Activated CD4-positive, alpha-beta T cell treated with anti-CD3 and anti-CD28 coated beads, Interleukin-2, amount 10 ng/mL, durations not matched to agents 24 days and 14 days (primary cell): Measurements from ENCODE around the gene AGPAT4. TPM values are rescaled to one million over a fixed set of nuclear protein-coding genes. Genes with fewer than 3 reads are reported as not detected.

Source experiments
- DNase-seq: peaks from one replicate; pipeline ENCODE4 v3.0.0; 2022
- H3K27ac Mint-ChIP-seq: one replicate; pipeline ENCODE4 v1.8.0; 2022; ENCODE audit warnings: mild to moderate bottlenecking, mixed read lengths
- H3K27me3 Mint-ChIP-seq: one replicate; pipeline ENCODE4 v1.8.0; 2022; ENCODE audit warnings: mixed read lengths
- H3K36me3 Mint-ChIP-seq: one replicate; pipeline ENCODE4 v1.8.0; 2022; ENCODE audit warnings: low read depth, mild to moderate bottlenecking, mixed read lengths
- H3K4me1 Mint-ChIP-seq: one replicate; pipeline ENCODE4 v1.8.0; 2021; ENCODE audit warnings: mixed read lengths
- H3K4me3 Mint-ChIP-seq: one replicate; pipeline ENCODE4 v1.8.0; 2022; ENCODE audit warnings: mild to moderate bottlenecking, moderate library complexity, mixed read lengths
- H3K9me3 Mint-ChIP-seq: one replicate; pipeline ENCODE4 v1.8.0; 2021; ENCODE audit warnings: mixed read lengths
- intact Hi-C: fragments of 100-400 bp; cut with micrococcal nuclease; formaldehyde crosslinking; loops from one replicate; pipeline ENCODE4 v1.15.1; 2023
- total RNA-seq: library from RNA; stranded (reverse); gene quantifications from 2 replicates; pipeline ENCODE4 v1.2.3, GENCODE V29; 2022

Gene AGPAT4
- total RNA-seq, 1 donor from 2014 or later: 6.8 TPM

- H3K4me1 Mint-ChIP-seq: peaks cover 20% of the 10 kb centered on the region
Observed at GRCh38 chr6:161109366-161109765, 164.5 kb downstream of the AGPAT4 start.

GRCh38 chr6:161108916-161109315, 164.9 kb downstream of the AGPAT4 start:
- Mint-ChIP-seq H3K4me1 (peaks cover 20% of the 10 kb centered on the region), H3K4me3 (no peak overlapping the region), H3K9me3 (no peaks in the 10 kb centered on the region), H3K27ac (no peak overlapping the region), H3K36me3 (peaks cover 61% of the 10 kb centered on the region), H3K27me3 (no peaks in the 10 kb centered on the region)
- intact Hi-C loops: no loop called here
- no peak for DNase-seq

More at GRCh38 chr6:161109366-161109765, 164.5 kb downstream of the AGPAT4 start:
- Mint-ChIP-seq H3K27ac (no peak overlapping the region), H3K36me3 (peaks cover 62% of the 10 kb centered on the region), H3K27me3 (no peaks in the 10 kb centered on the region), H3K9me3 (no peaks in the 10 kb centered on the region), H3K4me3 (no peak overlapping the region)
- no peak for DNase-seq
- intact Hi-C loops: no loop called here

GRCh38 chr6:161107779-161108730, 165.8 kb downstream of the AGPAT4 start:
- peaks cover 5% of the 10 kb centered on the region for H3K9me3 Mint-ChIP-seq
- intact Hi-C loops: no loop called here

GRCh38 chr6:161105408-161105807, 168.5 kb downstream of the AGPAT4 start:
- Mint-ChIP-seq H3K27me3 (no peaks in the 10 kb centered on the region), H3K4me1 (peaks cover 8% of the 10 kb centered on the region), H3K4me3 (no peak overlapping the region), H3K9me3 (peaks cover 5% of the 10 kb centered on the region), H3K27ac (no peak overlapping the region), H3K36me3 (peaks cover 49% of the 10 kb centered on the region)
- DNase-seq: no peak
- intact Hi-C loops: no loop called here

More at GRCh38 chr6:161107779-161108730, 165.8 kb downstream of the AGPAT4 start:
- H3K36me3 Mint-ChIP-seq: peaks cover 67% of the 10 kb centered on the region
- H3K27ac Mint-ChIP-seq: no peak overlapping the region
- no peak for DNase-seq
- H3K27me3 Mint-ChIP-seq: no peaks in the 10 kb centered on the region
- H3K4me3 Mint-ChIP-seq: no peak overlapping the region
- H3K4me1 Mint-ChIP-seq: peaks cover 22% of the 10 kb centered on the region

- no peak overlapping the region for H3K4me3 Mint-ChIP-seq
- H3K36me3 Mint-ChIP-seq: peaks cover 45% of the 10 kb centered on the region
- no peak overlapping the region for H3K27ac Mint-ChIP-seq
- intact Hi-C loops: no loop called here
- H3K4me1 Mint-ChIP-seq: peaks cover 8% of the 10 kb centered on the region
- H3K9me3 Mint-ChIP-seq: peaks cover 5% of the 10 kb centered on the region
- no peak for DNase-seq
- no peaks in the 10 kb centered on the region for H3K27me3 Mint-ChIP-seq
Observed at GRCh38 chr6:161104966-161105365, 168.9 kb downstream of the AGPAT4 start.

- Mint-ChIP-seq H3K9me3 (peaks cover 5% of the 10 kb centered on the region), H3K27ac (no peak overlapping the region), H3K4me1 (peaks cover 8% of the 10 kb centered on the region), H3K4me3 (no peak overlapping the region), H3K36me3 (peaks cover 41% of the 10 kb centered on the region), H3K27me3 (no peaks in the 10 kb centered on the region)
- no peak for DNase-seq
- intact Hi-C loops: no loop called here
Observed at GRCh38 chr6:161103475-161103874, 170.4 kb downstream of the AGPAT4 start.

DNA sequence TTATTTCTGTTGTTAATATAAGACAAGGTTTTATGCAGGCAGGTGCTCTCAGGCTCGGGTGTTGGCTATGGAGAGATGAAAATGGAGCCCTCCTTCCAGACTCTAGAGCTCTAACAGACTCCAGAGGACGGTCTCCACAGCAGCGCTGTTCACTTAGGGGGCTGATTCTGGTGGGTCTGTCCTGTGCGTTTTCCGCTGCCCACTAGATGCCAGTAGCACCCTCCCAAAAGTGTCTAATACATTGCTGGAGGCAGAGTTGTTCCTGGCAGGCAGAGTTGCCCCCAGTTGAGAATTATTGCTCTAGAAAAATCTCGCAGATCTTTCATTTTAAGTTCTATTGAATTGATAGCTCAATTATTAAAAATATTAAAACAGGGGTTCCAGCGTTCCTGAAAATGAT, 172.3 kb downstream of the AGPAT4 start:
- Mint-ChIP-seq H3K27me3 (no peaks in the 10 kb centered on the region), H3K36me3 (peaks cover 37% of the 10 kb centered on the region), H3K9me3 (peaks cover 5% of the 10 kb centered on the region), H3K4me1 (peaks cover 8% of the 10 kb centered on the region), H3K4me3 (no peak overlapping the region), H3K27ac (no peak overlapping the region)
- no peak for DNase-seq
- intact Hi-C loops: no loop called here

GRCh38 chr6:161100072-161100471, 173.8 kb downstream of the AGPAT4 start:
- intact Hi-C loops: no loop called here
- no peak overlapping the region for H3K27ac Mint-ChIP-seq
- H3K4me3 Mint-ChIP-seq: no peak overlapping the region
- peaks cover 31% of the 10 kb centered on the region for H3K36me3 Mint-ChIP-seq
- peaks cover 5% of the 10 kb centered on the region for H3K4me1 Mint-ChIP-seq
- H3K9me3 Mint-ChIP-seq: peaks cover 5% of the 10 kb centered on the region
- H3K27me3 Mint-ChIP-seq: no peaks in the 10 kb centered on the region
- no peak for DNase-seq

GRCh38 chr6:161095916-161096315, 177.9 kb downstream of the AGPAT4 start:
- Mint-ChIP-seq H3K27ac (no peak overlapping the region), H3K36me3 (peaks cover 29% of the 10 kb centered on the region), H3K4me3 (no peak overlapping the region), H3K4me1 (no peaks in the 10 kb centered on the region), H3K9me3 (no peaks in the 10 kb centered on the region), H3K27me3 (no peaks in the 10 kb centered on the region)
- DNase-seq: no peak
- intact Hi-C loops: no loop called here

DNA sequence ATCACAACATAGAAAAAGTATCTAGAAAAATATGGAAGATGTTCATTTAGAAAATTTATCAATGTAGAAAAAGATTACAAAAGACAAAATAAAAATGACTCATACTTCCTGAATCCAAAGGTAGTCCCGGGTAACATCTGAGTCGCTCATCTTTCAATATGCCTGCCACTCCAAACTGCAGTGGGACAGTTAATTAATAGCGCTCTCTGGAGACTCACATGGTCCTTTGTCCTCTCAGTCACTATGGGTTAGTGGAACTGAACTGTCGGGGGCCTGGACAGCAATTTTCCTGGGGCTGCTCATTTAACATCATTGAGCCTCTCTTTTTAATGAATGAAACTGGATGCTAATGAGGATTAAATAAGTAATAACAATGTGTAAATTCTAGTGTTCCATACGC, 178.9 kb downstream of the AGPAT4 start:
- DNase-seq: no peak
- Mint-ChIP-seq H3K4me3 (no peak overlapping the region), H3K36me3 (peaks cover 33% of the 10 kb centered on the region), H3K27me3 (no peaks in the 10 kb centered on the region), H3K9me3 (no peaks in the 10 kb centered on the region), H3K27ac (no peak overlapping the region), H3K4me1 (no peaks in the 10 kb centered on the region)
- intact Hi-C loops: no loop called here

DNA sequence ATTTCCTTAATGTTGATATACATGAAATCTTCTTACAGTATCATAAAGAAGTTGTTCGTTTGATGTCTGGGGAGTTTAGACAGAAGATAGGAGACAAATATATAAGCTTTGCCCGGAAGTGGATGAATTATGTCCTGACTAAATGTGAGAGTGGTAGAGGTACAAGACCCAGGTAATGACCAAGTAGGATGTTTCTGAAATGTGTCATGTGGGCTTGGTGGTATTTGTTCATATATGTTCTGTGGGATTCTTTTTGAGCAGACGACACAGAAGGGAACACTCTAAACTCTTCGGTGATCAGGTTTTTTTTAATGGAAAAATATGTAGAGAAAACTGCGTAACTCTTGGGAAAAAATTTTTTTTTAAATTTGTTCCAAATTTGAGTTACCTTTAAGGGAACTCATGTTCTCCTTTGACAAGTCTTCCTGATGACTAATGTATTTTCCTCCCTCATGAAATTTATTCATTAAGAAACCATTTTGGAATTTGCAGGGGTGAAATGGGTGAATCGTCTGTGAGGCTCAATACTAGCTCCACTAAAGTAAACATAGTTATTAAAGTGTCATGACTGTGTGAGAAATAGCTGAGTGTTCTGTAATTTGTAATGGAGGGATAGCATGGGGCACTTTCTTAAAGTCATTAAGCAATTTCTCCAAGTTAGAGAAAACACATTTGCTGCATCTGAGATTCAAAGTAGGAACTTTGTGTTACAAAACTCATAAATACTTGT, 181.7 kb downstream of the AGPAT4 start:
- DNase-seq: no peak
- H3K4me3 Mint-ChIP-seq: no peak overlapping the region
- H3K27ac Mint-ChIP-seq: no peak overlapping the region
- peaks cover 36% of the 10 kb centered on the region for H3K36me3 Mint-ChIP-seq
- H3K4me1 Mint-ChIP-seq: no peaks in the 10 kb centered on the region
- intact Hi-C loops: no loop called here
- no peaks in the 10 kb centered on the region for H3K9me3 Mint-ChIP-seq
- no peaks in the 10 kb centered on the region for H3K27me3 Mint-ChIP-seq

- H3K4me1 Mint-ChIP-seq: no peaks in the 10 kb centered on the region
- no peak overlapping the region for H3K27ac Mint-ChIP-seq
- H3K9me3 Mint-ChIP-seq: no peaks in the 10 kb centered on the region
- no peaks in the 10 kb centered on the region for H3K27me3 Mint-ChIP-seq
- intact Hi-C loops: no loop called here
- H3K36me3 Mint-ChIP-seq: peaks cover 41% of the 10 kb centered on the region
- H3K4me3 Mint-ChIP-seq: no peak overlapping the region
- DNase-seq: no peak
Observed at GRCh38 chr6:161091151-161091550, 182.7 kb downstream of the AGPAT4 start.

DNA sequence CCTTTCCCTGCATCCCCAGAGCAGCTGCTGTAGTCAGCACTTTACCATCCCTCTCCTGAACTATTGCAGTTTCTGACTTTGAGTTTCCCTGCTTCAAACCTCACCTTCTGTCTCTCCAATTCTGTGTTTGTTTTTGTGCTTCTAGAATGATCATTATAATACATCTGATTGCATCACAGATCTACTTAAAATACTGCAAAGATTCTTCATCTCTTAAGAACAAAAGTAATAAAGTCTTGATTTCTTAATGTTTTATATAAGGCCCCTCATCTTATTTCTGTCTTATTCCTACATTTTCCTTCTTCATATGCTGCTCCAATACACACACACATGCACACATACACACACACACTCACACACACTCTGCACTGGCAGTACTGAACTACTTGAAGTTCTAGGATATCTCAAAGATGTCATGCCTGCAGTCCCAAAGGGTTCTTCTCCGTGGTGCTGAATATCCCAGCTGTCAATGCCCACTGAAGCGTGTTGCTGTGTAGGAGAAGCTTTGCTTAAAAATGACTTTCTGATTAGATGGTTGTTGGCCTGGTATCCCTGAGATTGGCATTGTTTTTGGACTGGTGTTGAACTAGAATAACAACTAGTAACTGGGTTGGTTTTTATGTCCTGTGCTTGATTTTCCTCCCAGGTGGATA, 185.1 kb downstream of the AGPAT4 start:
- intact Hi-C loops: loop anchor here (5.0 to 10.0 kb wide), 2 partner anchors 94 to 183 kb away; partner anchors contain the start of genes AGPAT4 and MAP3K4

More for the DNA sequence above, 185.1 kb downstream of the AGPAT4 start:
- H3K36me3 Mint-ChIP-seq: peaks cover 47% of the 10 kb centered on the region
- peaks cover 6% of the 10 kb centered on the region for H3K4me1 Mint-ChIP-seq
- H3K27ac Mint-ChIP-seq: no peak overlapping the region
- H3K9me3 Mint-ChIP-seq: no peaks in the 10 kb centered on the region
- H3K4me3 Mint-ChIP-seq: no peak overlapping the region
- no peak for DNase-seq
- no peaks in the 10 kb centered on the region for H3K27me3 Mint-ChIP-seq
